ENCODE measurements around the gene PPFIA1.
A peak's percentile ranks its signal among the peaks of the same experiment; 100 is the strongest.
"Not testable (repeated sequence)": the region's sequence is repeated elsewhere in the genome, so short reads cannot be mapped to it uniquely, and the experiment has no call there.

PPFIA1 gene

GRCh38 chr11:70251659-70252321, 18.7 kb upstream of the PPFIA1 start:
- no peak for DNase-seq

GRCh38 chr11:70252844-70253243, 17.6 kb upstream of the PPFIA1 start:
- DNase-seq, result no peak

- DNase-seq, result no peak
Observed at GRCh38 chr11:70255477-70256116, 14.9 kb upstream of the PPFIA1 start.

GRCh38 chr11:70259077-70259476, 11.4 kb upstream of the PPFIA1 start:
- not testable (repeated sequence) for DNase-seq

GRCh38 chr11:70262951-70263350, 7.5 kb upstream of the PPFIA1 start:
- DNase-seq, result no peak

- DNase-seq, result no peak
Observed at GRCh38 chr11:70263363-70263762, 7.1 kb upstream of the PPFIA1 start.

GRCh38 chr11:70265341-70265740, 5.1 kb upstream of the PPFIA1 start:
- no peak for DNase-seq

- DNase-seq, result no peak
Observed at GRCh38 chr11:70267405-70267950, 3.0 kb upstream of the PPFIA1 start.

GRCh38 chr11:70268526-70268925, 2.0 kb upstream of the PPFIA1 start:
- DNase-seq, result no peak

GRCh38 chr11:70270877-70271648, 573 bp downstream of the PPFIA1 start:
- peak; percentile 6 to 75 for DNase-seq

GRCh38 chr11:70271649-70271953, 1.1 kb downstream of the PPFIA1 start:
- no peak for DNase-seq

GRCh38 chr11:70272009-70272408, 1.5 kb downstream of the PPFIA1 start:
- DNase-seq, result no peak

GRCh38 chr11:70278994-70279393, 8.5 kb downstream of the PPFIA1 start:
- DNase-seq, result no peak

- no peak for DNase-seq
Observed at GRCh38 chr11:70281156-70281609, 10.7 kb downstream of the PPFIA1 start.

GRCh38 chr11:70282012-70282411, 11.5 kb downstream of the PPFIA1 start:
- no peak for DNase-seq

GRCh38 chr11:70288721-70289120, 18.2 kb downstream of the PPFIA1 start:
- no peak for DNase-seq

- DNase-seq, result no peak
Observed at GRCh38 chr11:70289582-70289981, 19.1 kb downstream of the PPFIA1 start.

- DNase-seq, result no peak
Observed at GRCh38 chr11:70290361-70291065, 20.0 kb downstream of the PPFIA1 start.

- no peak for DNase-seq
Observed at GRCh38 chr11:70292166-70292565, 21.7 kb downstream of the PPFIA1 start.

- DNase-seq, result no peak
Observed at GRCh38 chr11:70292863-70293262, 22.4 kb downstream of the PPFIA1 start.

GRCh38 chr11:70295166-70295565, 24.7 kb downstream of the PPFIA1 start:
- DNase-seq, result not testable (repeated sequence)

GRCh38 chr11:70296681-70297080, 26.2 kb downstream of the PPFIA1 start:
- DNase-seq, result no peak

GRCh38 chr11:70297341-70297740, 26.9 kb downstream of the PPFIA1 start:
- DNase-seq, result no peak
